Loucy (cell line): ENCODE measurements around the gene ATF6.

Experiments used
- H2AFZ ChIP-seq: fragments of 200-600 bp; sonication (generic); 2 replicates; pipeline ENCODE4 v1.6.0; 2016; ENCODE audit warnings: antibody characterized with exemption, mild to moderate bottlenecking, low read length, moderate library complexity
- H3F3A ChIP-seq: fragments of 200-600 bp; 2 replicates; pipeline ENCODE4 v1.6.0; 2016; ENCODE audit warnings: antibody characterized with exemption, low read depth, mild to moderate bottlenecking
- H3K27me3 ChIP-seq: fragments of 200-600 bp; sonication (generic); 2 replicates; pipeline ENCODE4 v1.6.1; 2014; ENCODE audit warnings: low read length, mild to moderate bottlenecking; ENCODE audit not compliant: insufficient read depth, poor library complexity, severe bottlenecking
- H3K36me3 ChIP-seq: fragments of 200-600 bp; sonication (generic); 2 replicates; pipeline ENCODE4 v1.6.1; 2016; ENCODE audit warnings: low read length; ENCODE audit not compliant: insufficient read depth
- H3K4me1 ChIP-seq: fragments of 200-600 bp; sonication (generic); 2 replicates; pipeline ENCODE4 v1.5.1; 2014; ENCODE audit warnings: low read length, mild to moderate bottlenecking; ENCODE audit not compliant: insufficient read depth, poor library complexity, severe bottlenecking
- H3K4me2 ChIP-seq: fragments of 200-600 bp; sonication (generic); 2 replicates; pipeline ENCODE4 v1.6.0; 2014; ENCODE audit warnings: antibody characterized with exemption, low read length, low read depth, mild to moderate bottlenecking; ENCODE audit not compliant: poor library complexity, severe bottlenecking
- H3K4me3 ChIP-seq: fragments of 200-600 bp; sonication (generic); 2 replicates; pipeline ENCODE4 v1.5.1; 2014; ENCODE audit warnings: low read length, mild to moderate bottlenecking, mixed read lengths; ENCODE audit not compliant: poor library complexity, severe bottlenecking
- H3K79me2 ChIP-seq: fragments of 200-600 bp; sonication (generic); 2 replicates; pipeline ENCODE4 v1.6.1; 2014; ENCODE audit warnings: low read length; ENCODE audit not compliant: insufficient read depth
- H3K9ac ChIP-seq: fragments of 200-600 bp; sonication (generic); 2 replicates; pipeline ENCODE4 v1.6.0; 2014; ENCODE audit warnings: mild to moderate bottlenecking, low read depth, low read length, moderate library complexity; ENCODE audit not compliant: poor library complexity, severe bottlenecking
- H3K9me2 ChIP-seq: fragments of 200-600 bp; sonication (generic); replicated peaks from 2 replicates; pipeline ENCODE4 v1.6.1; 2016; ENCODE audit warnings: low read depth, low read length, mixed read lengths
- H3K9me3 ChIP-seq: fragments of 200-600 bp; sonication (generic); 2 replicates; pipeline ENCODE4 v1.6.1; 2014; ENCODE audit warnings: mild to moderate bottlenecking, antibody characterized with exemption, low read length, low read depth; ENCODE audit not compliant: insufficient read depth
- H4K20me1 ChIP-seq: fragments of 200-600 bp; sonication (generic); 2 replicates; pipeline ENCODE4 v1.6.0; 2014; ENCODE audit warnings: antibody characterized with exemption, low read length, mild to moderate bottlenecking; ENCODE audit not compliant: insufficient read depth, poor library complexity, severe bottlenecking
- CTCF ChIP-seq: fragments of 200-600 bp; sonication (generic); conservative IDR thresholded peaks from 2 replicates; pipeline ENCODE4 v1.5.1; 2014; ENCODE audit warnings: mild to moderate bottlenecking, antibody characterized with exemption, low read length
- EZH2phosphoT487 ChIP-seq: fragments of 200-600 bp; IDR thresholded peaks from 2 replicates; pipeline ENCODE4 v1.6.1; 2018; ENCODE audit warnings: antibody characterized with exemption, mild to moderate bottlenecking, moderate library complexity, borderline replicate concordance

The ATF6 gene

GRCh38 chr1:161989786-161990185 is 223.7 kb downstream of the ATF6 start:
- H3K4me3 ChIP-seq = no peak overlapping the region
- H3F3A ChIP-seq = no peaks in the 10 kb centered on the region
- no peaks in the 10 kb centered on the region for H3K4me1 ChIP-seq
- H3K4me2 ChIP-seq = no peak overlapping the region
- H3K79me2 ChIP-seq = no peaks in the 10 kb centered on the region
- no peaks in the 10 kb centered on the region for H3K27me3 ChIP-seq
- no peak overlapping the region for H3K9ac ChIP-seq
- no peaks in the 10 kb centered on the region for H3K9me2 ChIP-seq
- H3K9me3 ChIP-seq = no peaks in the 10 kb centered on the region
- no peak overlapping the region for H2AFZ ChIP-seq
- H3K36me3 ChIP-seq = no peaks in the 10 kb centered on the region
- TF ChIP-seq EZH2phosphoT487 (no peak), CTCF (no peak)
- no peaks in the 10 kb centered on the region for H4K20me1 ChIP-seq

DNA sequence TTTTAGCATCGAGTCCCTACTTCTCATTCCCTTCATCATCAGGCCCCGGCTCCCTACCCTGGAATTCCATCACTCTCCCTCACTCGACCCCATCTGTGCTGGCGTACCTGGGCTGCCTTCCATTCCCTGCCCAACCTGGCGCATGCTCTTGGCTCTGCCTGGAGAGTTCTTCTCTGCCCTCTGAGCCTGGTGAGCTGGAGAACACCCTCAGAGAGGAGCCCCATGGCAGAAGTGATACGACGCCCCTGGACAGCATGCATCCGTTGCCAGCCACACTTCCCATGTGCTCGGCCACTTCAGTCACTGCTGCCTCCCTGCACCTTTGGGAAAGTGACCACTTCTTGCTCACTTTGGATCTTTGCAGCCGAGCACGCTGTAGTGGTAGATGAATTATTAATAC is 227.5 kb downstream of the ATF6 start:
- H3K9me2 ChIP-seq = no peaks in the 10 kb centered on the region
- no peak overlapping the region for H3K4me3 ChIP-seq
- H3F3A ChIP-seq = no peaks in the 10 kb centered on the region
- H3K4me2 ChIP-seq = no peak overlapping the region
- no peaks in the 10 kb centered on the region for H4K20me1 ChIP-seq
- no peaks in the 10 kb centered on the region for H3K79me2 ChIP-seq
- H3K4me1 ChIP-seq = no peaks in the 10 kb centered on the region
- H3K9me3 ChIP-seq = no peaks in the 10 kb centered on the region
- TF ChIP-seq CTCF (no peak), EZH2phosphoT487 (no peak)
- no peak overlapping the region for H3K9ac ChIP-seq
- H3K27me3 ChIP-seq = no peaks in the 10 kb centered on the region
- H2AFZ ChIP-seq = no peak overlapping the region
- no peaks in the 10 kb centered on the region for H3K36me3 ChIP-seq

- H3F3A ChIP-seq = no peaks in the 10 kb centered on the region
- H3K36me3 ChIP-seq = no peaks in the 10 kb centered on the region
- no peak overlapping the region for H3K4me2 ChIP-seq
- no peak overlapping the region for H3K4me3 ChIP-seq
- H3K27me3 ChIP-seq = no peaks in the 10 kb centered on the region
- H4K20me1 ChIP-seq = no peaks in the 10 kb centered on the region
- H3K9me2 ChIP-seq = no peaks in the 10 kb centered on the region
- no peak for TF ChIP-seq EZH2phosphoT487
- no peak for TF ChIP-seq CTCF
- H3K79me2 ChIP-seq = no peaks in the 10 kb centered on the region
- no peaks in the 10 kb centered on the region for H3K9me3 ChIP-seq
- H3K4me1 ChIP-seq = no peaks in the 10 kb centered on the region
- H3K9ac ChIP-seq = no peak overlapping the region
- no peak overlapping the region for H2AFZ ChIP-seq
Measured at GRCh38 chr1:161994175-161994668, 228.1 kb downstream of the ATF6 start.
